ENCODE data around the gene ATP2B3. TPM values are rescaled to one million over a fixed set of nuclear protein-coding genes. Genes with fewer than 3 reads are reported as not detected.

Gene ATP2B3
- total and polyA plus RNA-seq, 9 of the 15 experiments (the other 6 are each of a cell fraction or from before 2014, with no cell fraction given) = 0.04 TPM; not detected in 8

DNA sequence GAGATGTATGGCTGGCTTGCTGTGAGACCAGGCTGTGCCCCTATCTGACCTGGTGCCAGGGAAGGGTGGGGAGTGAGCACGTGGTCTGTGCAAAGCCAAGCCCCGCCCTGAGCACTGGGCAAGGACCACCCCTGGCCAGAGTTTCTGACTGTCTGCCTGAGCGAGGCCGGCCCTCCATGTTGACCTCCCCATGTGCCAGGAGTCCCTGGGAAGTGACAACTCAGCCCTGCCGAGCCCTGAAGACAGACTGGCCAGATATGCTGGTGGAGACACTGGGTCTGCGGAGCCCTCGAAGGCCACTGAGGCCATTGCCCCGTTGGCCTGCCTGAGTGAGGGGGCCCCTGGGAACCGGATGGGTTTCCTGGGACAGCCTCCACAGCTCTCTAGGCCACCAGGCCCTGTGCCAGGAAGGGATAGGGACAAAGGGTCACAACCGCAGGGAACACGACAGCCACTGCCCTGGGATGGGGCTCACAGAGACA lies 29.8 kb upstream of the ATP2B3 start:
- ChIA-PET CTCF (ENCODE audit: low intra/inter-chr PET ratio) (no interaction called here), POLR2A (interaction anchor here (1.2 kb wide), 1 partner anchor 10 kb away, joined by 3 read pairs; no protein-coding TSS in a partner anchor)
- Histone ChIP-seq H3K79me2 (ENCODE audit: control insufficient read depth, insufficient read depth, low read length) (no peaks in the 10 kb centered on the region), H3K27me3 (ENCODE audit: control insufficient read depth in 2 of 2, insufficient read depth in 2 of 2, low read length in 2 of 2) (peaks cover 0 to 20% of the 10 kb centered on the region in 2 experiments; a peak in 3 of 5 replicates), H3K27ac (ENCODE audit: extremely low read depth, low read depth, low read length) (no peak overlapping the region), H3K9me1 (ENCODE audit: control insufficient read depth, insufficient read depth, low read length) (no peaks in the 10 kb centered on the region), H2AFZ (ENCODE audit: low read depth, low read length) (no peak overlapping the region), H3K36me3 (ENCODE audit: control insufficient read depth, insufficient read depth, low read length) (no peaks in the 10 kb centered on the region), H3K4me2 (ENCODE audit: insufficient read depth, low read length) (no peak overlapping the region), H4K20me1 (replicated peaks; ENCODE audit: control insufficient read depth, insufficient read depth, low read length) (no peaks in the 10 kb centered on the region), H3K4me3 (no peak overlapping the region), H3K9me3 (replicated peaks; ENCODE audit: control insufficient read depth, insufficient read depth, low read depth, low read length) (no peaks in the 10 kb centered on the region), H3K9ac (ENCODE audit: insufficient read depth in 1 of 2, low read depth in 2 of 2, low read length in 2 of 2) (no peak overlapping the region), H3K4me1 (replicated peaks in 1 of 2; ENCODE audit: control insufficient read depth in 2 of 2, insufficient read depth in 2 of 2, low read length in 2 of 2) (peaks cover 0 to 38% of the 10 kb centered on the region in 2 experiments; a peak in 2 of 5 replicates)
- in situ Hi-C loops (cut with MboI) = no loop called here
- no peak for FAIRE-seq
- no TSS peak for BruUV-seq (replicated peaks)
- TF ChIP-seq, protein P1, sequence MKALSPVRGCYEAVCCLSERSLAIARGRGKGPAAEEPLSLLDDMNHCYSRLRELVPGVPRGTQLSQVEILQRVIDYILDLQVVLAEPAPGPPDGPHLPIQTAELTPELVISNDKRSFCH (CRISPR knock-in tag; IDR thresholded peaks at IDR 0.05) = no peak
- TF ChIP-seq, protein P1 (tag; IDR thresholded peaks at IDR 0.05) = no peak
- TF ChIP-seq, protein P2, sequence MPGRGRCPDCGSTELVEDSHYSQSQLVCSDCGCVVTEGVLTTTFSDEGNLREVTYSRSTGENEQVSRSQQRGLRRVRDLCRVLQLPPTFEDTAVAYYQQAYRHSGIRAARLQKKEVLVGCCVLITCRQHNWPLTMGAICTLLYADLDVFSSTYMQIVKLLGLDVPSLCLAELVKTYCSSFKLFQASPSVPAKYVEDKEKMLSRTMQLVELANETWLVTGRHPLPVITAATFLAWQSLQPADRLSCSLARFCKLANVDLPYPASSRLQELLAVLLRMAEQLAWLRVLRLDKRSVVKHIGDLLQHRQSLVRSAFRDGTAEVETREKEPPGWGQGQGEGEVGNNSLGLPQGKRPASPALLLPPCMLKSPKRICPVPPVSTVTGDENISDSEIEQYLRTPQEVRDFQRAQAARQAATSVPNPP (IDR thresholded peaks at IDR 0.05; ENCODE audit: borderline replicate concordance, insufficient read depth, insufficient read length) = no peak
- TF ChIP-seq POLR2AphosphoS5 (IDR thresholded peaks at IDR 0.05; ENCODE audit: control insufficient read depth, insufficient read depth, low read depth, low read length) = no peak
- TF ChIP-seq, protein P3, sequence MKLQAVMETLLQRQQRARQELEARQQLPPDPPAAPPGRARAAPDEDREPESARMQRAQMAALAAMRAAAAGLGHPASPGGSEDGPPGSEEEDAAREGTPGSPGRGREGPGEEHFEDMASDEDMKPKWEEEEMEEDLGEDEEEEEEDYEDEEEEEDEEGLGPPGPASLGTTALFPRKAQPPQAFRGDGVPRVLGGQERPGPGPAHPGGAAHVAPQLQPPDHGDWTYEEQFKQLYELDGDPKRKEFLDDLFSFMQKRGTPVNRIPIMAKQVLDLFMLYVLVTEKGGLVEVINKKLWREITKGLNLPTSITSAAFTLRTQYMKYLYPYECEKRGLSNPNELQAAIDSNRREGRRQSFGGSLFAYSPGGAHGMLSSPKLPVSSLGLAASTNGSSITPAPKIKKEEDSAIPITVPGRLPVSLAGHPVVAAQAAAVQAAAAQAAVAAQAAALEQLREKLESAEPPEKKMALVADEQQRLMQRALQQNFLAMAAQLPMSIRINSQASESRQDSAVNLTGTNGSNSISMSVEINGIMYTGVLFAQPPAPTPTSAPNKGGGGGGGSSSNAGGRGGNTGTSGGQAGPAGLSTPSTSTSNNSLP (IDR thresholded peaks at IDR 0.05; ENCODE audit: borderline replicate concordance, low read depth, low read length) = no peak
- TF ChIP-seq, protein P4, sequence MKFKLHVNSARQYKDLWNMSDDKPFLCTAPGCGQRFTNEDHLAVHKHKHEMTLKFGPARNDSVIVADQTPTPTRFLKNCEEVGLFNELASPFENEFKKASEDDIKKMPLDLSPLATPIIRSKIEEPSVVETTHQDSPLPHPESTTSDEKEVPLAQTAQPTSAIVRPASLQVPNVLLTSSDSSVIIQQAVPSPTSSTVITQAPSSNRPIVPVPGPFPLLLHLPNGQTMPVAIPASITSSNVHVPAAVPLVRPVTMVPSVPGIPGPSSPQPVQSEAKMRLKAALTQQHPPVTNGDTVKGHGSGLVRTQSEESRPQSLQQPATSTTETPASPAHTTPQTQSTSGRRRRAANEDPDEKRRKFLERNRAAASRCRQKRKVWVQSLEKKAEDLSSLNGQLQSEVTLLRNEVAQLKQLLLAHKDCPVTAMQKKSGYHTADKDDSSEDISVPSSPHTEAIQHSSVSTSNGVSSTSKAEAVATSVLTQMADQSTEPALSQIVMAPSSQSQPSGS (CRISPR knock-in tag; IDR thresholded peaks at IDR 0.05) = no peak
- TF ChIP-seq ARID1B (IDR thresholded peaks at IDR 0.05) = no peak
- TF ChIP-seq ZNF740 (CRISPR knock-in tag; IDR thresholded peaks at IDR 0.05) = 0 out of 2 replicates have a peak, but pooled peaks have one; percentile 20
- TF ChIP-seq ZNF740 (tag; IDR thresholded peaks at IDR 0.05) = no peak
- ATAC-seq = no peak
- 74% methylated on average over 8 of the region's 11 CpGs for WGBS (ENCODE audit: insufficient coverage, low coverage, missing lambda C conversion rate)
- no peak for DNase-seq (ENCODE audit: extremely low read depth in 1 of 4, low spot score in 3 of 4)
- intact Hi-C loops (cut with micrococcal nuclease) = no loop called here

All from K562 (cell line).